Measurements from ENCODE around the gene FAAH2.
"Not testable (repeated sequence)": the region's sequence is repeated elsewhere in the genome, so short reads cannot be mapped to it uniquely, and the experiment has no call there.

FAAH2 gene

DNA sequence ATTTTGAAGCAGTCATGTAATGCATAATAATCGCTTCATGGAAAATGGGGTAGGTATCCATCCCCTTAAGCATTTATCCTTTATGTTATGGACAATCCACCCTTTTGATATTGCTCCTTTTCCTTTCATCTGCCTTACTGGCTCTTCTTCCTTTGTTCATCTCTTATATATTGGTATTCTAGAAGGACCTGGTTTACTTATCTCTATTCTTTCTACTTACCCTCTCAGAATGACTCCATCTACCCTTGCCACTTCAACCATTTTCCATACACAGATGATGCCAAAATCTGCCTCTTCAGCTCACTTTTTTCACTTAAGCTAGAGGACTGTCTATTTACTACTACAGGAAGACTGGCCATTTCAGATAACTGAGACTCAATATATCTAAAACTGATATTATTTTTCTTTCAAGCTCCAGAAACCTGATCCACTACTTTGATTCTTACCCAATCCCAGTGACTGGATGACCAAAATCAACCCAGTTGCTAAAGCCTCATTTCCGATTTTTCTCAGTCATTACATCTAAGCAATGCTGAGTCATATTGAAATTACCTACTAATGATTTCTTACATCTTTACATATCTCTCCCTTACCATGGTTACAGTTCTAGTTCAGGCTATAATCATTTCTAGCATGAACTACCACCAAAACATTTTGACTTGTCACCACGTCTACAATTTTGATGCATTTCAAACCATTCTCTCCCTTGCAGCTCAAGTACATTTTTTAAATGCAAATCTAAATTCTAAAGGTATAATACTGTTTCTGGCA lies 93.7 kb downstream of the FAAH2 start:
- DNase-seq = no peak

DNA sequence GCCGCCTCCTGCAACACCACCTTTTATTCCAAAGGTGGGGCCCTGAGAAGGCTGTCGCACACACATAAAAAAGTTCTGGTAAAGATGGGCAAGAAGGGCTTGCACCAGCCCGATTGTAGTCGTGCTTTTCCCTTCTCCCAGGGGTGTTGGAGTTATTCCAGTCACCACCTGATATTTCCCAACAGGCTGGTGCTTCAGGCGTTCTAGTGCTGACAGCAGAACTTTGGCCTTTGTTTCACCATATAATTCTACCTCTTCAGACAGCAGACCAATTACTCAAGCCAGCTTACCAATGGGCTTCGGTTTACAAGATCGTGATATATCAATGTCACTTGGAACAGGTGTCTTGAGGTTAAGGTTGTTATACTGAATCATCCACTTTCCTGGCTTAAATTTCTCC lies 107.7 kb downstream of the FAAH2 start:
- not testable (repeated sequence) for DNase-seq

DNA sequence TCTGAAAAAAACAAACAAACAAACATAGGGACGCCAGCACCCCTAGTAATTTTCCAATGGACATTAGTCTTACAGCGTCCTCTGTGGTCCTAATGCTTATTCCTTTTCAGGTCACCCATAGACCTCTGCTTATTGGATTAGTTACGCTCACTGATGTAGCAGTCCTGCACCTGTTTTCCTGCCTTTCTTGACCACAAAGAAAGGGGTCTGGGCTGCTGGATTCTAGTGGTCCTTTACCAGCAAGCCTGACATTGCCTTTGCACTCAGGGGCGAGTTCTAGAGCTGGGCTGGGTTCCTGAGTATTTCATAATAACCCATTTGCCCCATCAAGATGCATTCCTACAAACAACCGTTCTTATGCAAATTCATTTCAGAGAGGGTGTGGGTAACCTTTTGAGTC lies 116.7 kb downstream of the FAAH2 start:
- DNase-seq = not testable (repeated sequence)

GRCh38 chrX:57406149-57406548 lies 119.6 kb downstream of the FAAH2 start:
- no peak for DNase-seq

- DNase-seq = no peak
These were observed 131.3 kb downstream of the FAAH2 start for GRCh38 chrX:57417827-57418226.

GRCh38 chrX:57422289-57422688 lies 135.8 kb downstream of the FAAH2 start:
- no peak for DNase-seq

- DNase-seq = no peak
These were observed 136.3 kb downstream of the FAAH2 start for GRCh38 chrX:57422790-57423189.

DNA sequence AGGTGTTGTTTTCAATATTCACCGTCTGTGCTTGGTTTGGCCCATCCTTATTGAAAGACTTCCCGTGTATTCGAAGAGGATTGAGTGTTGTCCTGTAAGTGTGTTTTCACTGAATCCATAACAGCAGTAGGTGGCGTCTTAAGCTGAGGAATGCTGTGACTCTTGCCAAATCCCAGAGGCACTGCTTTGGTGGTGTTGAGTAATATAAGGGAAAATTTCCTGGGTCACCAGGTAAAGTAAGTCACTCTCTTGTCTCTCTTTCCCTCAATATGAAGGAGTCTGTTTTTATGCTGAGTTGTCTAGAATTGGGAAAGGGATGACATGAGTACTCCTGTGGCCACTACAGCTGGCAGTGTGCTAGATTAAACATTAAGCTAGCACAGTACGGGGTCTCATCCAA lies 158.6 kb downstream of the FAAH2 start:
- no peak for DNase-seq

- DNase-seq = no peak
These were observed 159.3 kb downstream of the FAAH2 start for GRCh38 chrX:57445832-57446231.

DNA sequence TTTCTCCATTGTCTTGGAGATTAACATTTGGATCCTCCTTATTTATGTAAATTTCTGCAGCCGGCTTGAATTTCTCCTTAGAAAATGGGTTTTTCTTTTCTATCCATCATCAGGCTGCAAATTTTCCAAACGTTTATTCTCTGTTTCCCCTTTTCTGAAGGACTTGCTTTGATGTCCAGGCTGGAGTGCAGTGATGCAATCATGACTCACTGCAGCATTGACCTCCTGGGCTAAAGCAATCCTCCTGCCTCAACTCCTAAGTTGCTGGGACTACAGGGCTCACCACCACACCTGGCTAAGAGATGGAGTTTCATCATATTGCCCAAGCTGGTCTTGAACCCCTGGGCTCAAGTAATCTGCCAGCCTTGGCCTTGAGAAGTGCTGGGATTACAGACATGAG lies 161.3 kb downstream of the FAAH2 start:
- no peak for DNase-seq

DNA sequence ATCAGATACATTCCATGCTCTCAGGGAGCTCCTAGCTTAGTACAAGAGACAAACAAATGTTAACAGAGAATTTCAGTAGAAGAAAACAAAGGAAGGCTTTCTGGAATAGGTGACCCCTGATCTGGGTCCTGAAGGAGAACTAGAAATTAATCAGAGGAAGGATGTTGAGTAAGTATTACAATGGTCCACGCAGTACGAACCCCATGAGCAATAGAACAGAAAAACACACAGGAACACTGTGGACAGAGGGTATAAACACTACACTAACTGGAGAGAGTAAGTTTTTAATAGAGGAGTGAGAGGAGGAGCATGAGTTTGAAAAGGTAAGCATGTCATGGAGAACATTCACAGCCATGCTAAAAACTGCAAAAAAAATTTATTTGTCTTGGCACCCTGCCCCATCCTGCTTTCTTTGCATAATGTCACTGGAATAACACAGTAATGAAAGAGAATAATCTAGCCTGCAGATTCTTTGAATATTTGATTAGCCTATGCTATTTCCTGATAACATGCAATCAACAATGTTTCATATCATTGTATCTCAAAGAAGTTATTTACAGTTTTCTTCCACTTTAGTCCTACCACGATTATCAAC lies 165.0 kb downstream of the FAAH2 start:
- no peak for DNase-seq

DNA sequence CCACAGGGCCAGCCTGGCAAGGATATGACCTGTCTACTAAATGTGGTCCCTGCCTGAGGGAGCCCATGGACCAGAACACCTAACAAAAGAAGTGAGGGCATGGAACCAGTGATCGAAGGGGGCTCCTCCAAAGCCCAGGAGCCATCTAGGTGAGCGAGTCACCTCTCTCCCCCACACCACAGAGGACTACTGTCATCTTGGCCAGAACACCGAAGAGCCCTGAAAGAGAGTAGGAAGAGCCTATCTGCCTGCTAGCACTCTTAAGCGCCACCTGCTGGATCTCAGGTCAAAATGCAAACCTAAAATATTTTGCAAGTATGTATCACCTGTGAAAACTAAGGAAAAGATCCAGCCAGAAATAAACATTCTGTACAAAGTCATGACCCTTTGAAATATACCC lies 167.4 kb downstream of the FAAH2 start:
- DNase-seq = peak; percentile 29

GRCh38 chrX:57481514-57481913 lies 195.0 kb downstream of the FAAH2 start:
- DNase-seq = no peak

DNA sequence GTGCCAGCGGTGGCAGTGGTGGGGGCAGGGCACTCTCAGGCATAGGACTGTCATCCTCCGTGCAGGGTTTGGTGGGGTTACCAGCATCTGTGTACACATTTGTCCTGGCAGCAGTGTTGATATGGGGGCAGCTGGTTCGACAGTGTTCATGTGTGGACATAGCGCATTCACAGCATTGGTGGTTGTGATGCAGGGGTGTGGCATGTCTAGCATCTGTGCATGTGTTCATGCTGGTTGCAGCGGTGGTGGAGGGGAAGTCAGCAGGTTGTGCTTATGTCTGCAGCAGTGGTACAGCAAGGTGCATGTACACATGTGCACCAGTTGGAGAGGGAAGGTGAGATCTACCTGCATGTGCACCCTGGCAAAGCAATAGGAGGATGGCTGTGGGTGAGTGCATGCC lies 230.0 kb downstream of the FAAH2 start:
- DNase-seq = no peak

DNA sequence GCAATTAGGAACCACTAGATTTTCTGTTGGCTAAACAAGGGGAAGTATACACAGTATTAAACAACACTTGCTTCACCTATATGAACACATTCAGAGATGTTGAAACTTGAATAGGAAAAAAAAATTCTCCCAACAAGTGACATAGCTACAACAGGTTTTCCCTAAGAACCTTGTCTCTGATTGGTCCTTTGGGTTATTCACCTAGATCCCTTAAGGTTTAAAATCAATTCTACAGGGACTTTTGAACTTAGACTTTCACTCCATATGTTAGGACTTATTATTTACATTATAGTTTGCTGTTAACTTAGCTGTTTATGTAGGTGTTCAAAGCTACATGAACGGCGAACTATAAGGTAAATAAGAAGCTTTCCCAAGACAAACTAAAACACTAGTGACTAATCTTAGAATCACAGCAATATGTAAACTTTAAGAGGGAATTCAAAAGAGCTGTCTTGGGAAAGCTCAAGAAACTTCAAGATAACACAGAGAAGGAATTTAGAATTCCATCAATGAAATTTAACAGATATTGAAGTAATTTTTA lies 233.1 kb downstream of the FAAH2 start:
- no peak for DNase-seq

DNA sequence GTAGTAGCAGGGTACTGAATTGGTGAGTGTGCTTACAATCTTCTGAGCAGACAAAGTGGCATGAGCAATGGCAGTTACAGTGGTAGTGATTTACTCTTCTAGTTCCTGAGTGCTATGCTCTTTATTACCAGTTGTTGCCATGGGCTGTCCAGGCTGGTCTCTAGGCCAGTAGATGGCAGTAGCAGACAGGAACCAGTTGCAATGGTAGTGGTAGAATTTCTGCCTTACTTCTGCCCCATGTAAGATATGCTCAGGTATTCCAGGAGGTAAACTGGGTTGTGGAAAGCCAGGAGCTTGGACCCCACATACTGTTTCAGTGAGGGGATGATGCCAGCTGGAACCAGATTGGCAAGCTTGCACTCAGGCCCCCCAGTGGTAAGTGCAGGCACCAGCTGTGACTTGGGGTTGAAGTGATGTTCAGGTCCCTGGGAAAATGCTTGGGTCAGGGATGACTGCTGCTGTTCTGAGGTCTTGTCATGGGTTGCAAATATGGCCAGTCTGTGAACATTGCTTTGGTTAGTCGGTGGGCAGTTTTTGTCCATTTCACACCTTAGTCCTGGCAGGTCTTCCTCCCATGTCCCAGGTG lies 242.3 kb downstream of the FAAH2 start:
- DNase-seq = peak; percentile 7
